A549 (cell line): ENCODE data around the gene CPOX. TPM values are rescaled to one million over a fixed set of nuclear protein-coding genes. Genes with fewer than 3 reads are reported as not detected.

ENCODE experiments used
- ATAC-seq, 2 experiments: fragments of 200-7000 bp in 1 of 2; fragments of >200 bp in 1 of 2; cut with Nextera tagmentation in 1 of 2; cut with Tn5 transposase in 1 of 2; 3 replicates each; pipeline versions ENCODE4 v1.8.0 to v1.9.1; 2018 to 2020; ENCODE audit warnings: mild to moderate bottlenecking in 1 of 2, moderate library complexity in 1 of 2
- CTCF ChIA-PET: fragments of 300-600 bp; sonication (Branson Sonifier 250); formaldehyde crosslinking; extraction: SDS; loops from one replicate; lab custom pipeline; 2021; ENCODE audit warnings: antibody characterized with exemption, inconsistent platforms; lab: Yijun Ruan, JAX
- POLR2A ChIA-PET: fragments of 350-600 bp; formaldehyde crosslinking; extraction: SDS; loops from one replicate; lab custom pipeline; 2021; ENCODE audit warnings: antibody characterized with exemption, inconsistent platforms; lab: Yijun Ruan, JAX
- DNase-seq, 2 experiments: peaks; one replicate each; pipeline versions ENCODE4 v3.0.0 to v3.0.0-alpha.2; 2011 to 2016; ENCODE audit warnings: low read depth in 1 of 2, low spot score in 1 of 2
- FAIRE-seq: peaks from 2 replicates; lab custom pipeline; 2011; peaks lifted over from hg19 to GRCh38; lab: Jason Lieb, UNC
- H3K27ac ChIP-seq, 2 experiments: fragments of >200 bp; sonication (Bioruptor Twin); formaldehyde crosslinking; 3 replicates each; pipeline ENCODE4 v1.5.1; 2016 to 2017
- H3K4me1 ChIP-seq: fragments of >200 bp; sonication (Bioruptor Twin); formaldehyde crosslinking; 3 replicates; pipeline ENCODE4 v1.6.1; 2016
- H3K4me2 ChIP-seq: fragments of >200 bp; sonication (Bioruptor Twin); formaldehyde crosslinking; 3 replicates; pipeline ENCODE4 v1.6.1; 2016
- H3K4me3 ChIP-seq: fragments of >200 bp; sonication (Bioruptor Twin); formaldehyde crosslinking; 3 replicates; pipeline ENCODE4 v1.5.1; 2016
- H3K9me3 ChIP-seq: fragments of >200 bp; sonication (Bioruptor Twin); formaldehyde crosslinking; 3 replicates; pipeline ENCODE4 v1.6.1; 2016
- ATOH8 ChIP-seq: fragments of 250-450 bp; sonication (Bioruptor Pico); IDR thresholded peaks from 2 replicates; pipeline ENCODE4 v1.5.0; 2020; ENCODE audit warnings: low read depth, mild to moderate bottlenecking, moderate library complexity
- BHLHE40 ChIP-seq: IDR thresholded peaks from 2 replicates; pipeline ENCODE4 v1.6.1; 2012; ENCODE audit warnings: low read depth, low read length, inconsistent platforms
- CBX8 ChIP-seq: fragments of 200-600 bp; sonication (generic); IDR thresholded peaks from 2 replicates; pipeline ENCODE4 v1.6.1; 2016
- EHMT2 ChIP-seq: fragments of 200-600 bp; sonication (generic); IDR thresholded peaks from 2 replicates; pipeline ENCODE4 v1.6.1; 2016; ENCODE audit warnings: antibody characterized with exemption, low read depth, mild to moderate bottlenecking, moderate library complexity
- ESRRA ChIP-seq: fragments of 150-350 bp; IDR thresholded peaks from 2 replicates; pipeline ENCODE4 v1.6.1; 2014; ENCODE audit warnings: mild to moderate bottlenecking, low read length, borderline replicate concordance
- HEYL ChIP-seq: fragments of 250-450 bp; sonication (Bioruptor Pico); IDR thresholded peaks from 2 replicates; pipeline ENCODE4 v1.8.0; 2021; ENCODE audit warnings: mild to moderate bottlenecking, moderate library complexity
- HMGXB4 ChIP-seq: fragments of 250-450 bp; sonication (Bioruptor Pico); IDR thresholded peaks from 2 replicates; pipeline ENCODE4 v1.5.0; 2021; ENCODE audit warnings: mild to moderate bottlenecking, moderate library complexity, borderline replicate concordance
- HOXB13 ChIP-seq: fragments of 250-450 bp; sonication (Bioruptor Pico); IDR thresholded peaks from 2 replicates; pipeline ENCODE4 v1.5.0; 2020; ENCODE audit warnings: low read depth, mild to moderate bottlenecking, moderate library complexity
- JUN ChIP-seq, 2 experiments: fragments of >200 bp; sonication (Bioruptor Twin); formaldehyde crosslinking; IDR thresholded peaks; 2 replicates in 1 of 2; 3 replicates in 1 of 2; pipeline ENCODE4 v1.6.1; 2016 to 2017
- JUNB ChIP-seq: fragments of >200 bp; sonication (Bioruptor Twin); formaldehyde crosslinking; IDR thresholded peaks from 2 replicates; pipeline ENCODE4 v1.6.1; 2016
- KDM1A ChIP-seq: fragments of 200-600 bp; sonication (generic); IDR thresholded peaks from 2 replicates; pipeline ENCODE4 v1.6.1; 2016; ENCODE audit warnings: low read depth, mild to moderate bottlenecking
- MAFK ChIP-seq: fragments of 450-650 bp; IDR thresholded peaks from 2 replicates; pipeline ENCODE4 v1.6.1; 2014; ENCODE audit not compliant: partially characterized antibody
- NR3C1 ChIP-seq: fragments of >200 bp; sonication (Bioruptor Twin); formaldehyde crosslinking; IDR thresholded peaks from 3 replicates; pipeline ENCODE4 v1.6.1; 2017
- PHF8 ChIP-seq: fragments of 200-600 bp; sonication (generic); IDR thresholded peaks from 2 replicates; pipeline ENCODE4 v1.6.1; 2016; ENCODE audit warnings: low read depth, mild to moderate bottlenecking, antibody characterized with exemption, moderate library complexity, borderline replicate concordance
- POLR2A ChIP-seq: IDR thresholded peaks from 2 replicates; pipeline ENCODE4 v1.6.1; 2012; ENCODE audit warnings: mild to moderate bottlenecking, low read length
- RAD21 ChIP-seq, 2 experiments: fragments of >200 bp in 1 of 2; sonication (Bioruptor Twin) in 1 of 2; formaldehyde crosslinking in 1 of 2; IDR thresholded peaks in 1 of 2; conservative IDR thresholded peaks in 1 of 2; 2 replicates in 1 of 2; 3 replicates in 1 of 2; pipeline ENCODE4 v1.6.1; 2012 to 2018; ENCODE audit warnings: inconsistent platforms in 1 of 2
- RARB ChIP-seq: fragments of 250-450 bp; sonication (Bioruptor Pico); IDR thresholded peaks from 2 replicates; pipeline ENCODE4 v1.8.0; 2021; ENCODE audit warnings: mild to moderate bottlenecking, moderate library complexity
- RCOR1 ChIP-seq: fragments of 150-350 bp; IDR thresholded peaks from 2 replicates; pipeline ENCODE4 v1.6.1; 2014; ENCODE audit warnings: antibody characterized with exemption, low read length, low read depth
- RFX5 ChIP-seq: fragments of 450-650 bp; IDR thresholded peaks from 2 replicates; pipeline ENCODE4 v1.7.1; 2014; ENCODE audit warnings: antibody characterized with exemption, mild to moderate bottlenecking, moderate library complexity
- SMC3 ChIP-seq: fragments of >200 bp; sonication (Bioruptor Twin); formaldehyde crosslinking; IDR thresholded peaks from 3 replicates; pipeline ENCODE4 v1.6.1; 2018; ENCODE audit warnings: inconsistent platforms
- SREBF2 ChIP-seq: fragments of 450-650 bp; IDR thresholded peaks from 2 replicates; pipeline ENCODE4 v1.6.1; 2014; ENCODE audit warnings: mild to moderate bottlenecking, moderate library complexity
- ZFP36 ChIP-seq: fragments of 450-650 bp; IDR thresholded peaks from 2 replicates; pipeline ENCODE4 v1.6.1; 2014; ENCODE audit warnings: borderline replicate concordance; ENCODE audit not compliant: partially characterized antibody
- WGBS: methylation state at CpG from one replicate; pipeline ENCODE4 v1.1.6; 2017; ENCODE audit errors: missing lambda C conversion rate; 5-methylcytosine and 5-hydroxymethylcytosine counted together
- polyA plus RNA-seq, 4 experiments: library from polyadenylated mRNA; depleted of rRNA in 3 of 4; stranded (reverse); fragments of >200 nt; fragmentation: RNase III in 1 of 4; extraction: RNeasy Plus Mini Kit Qiagen cat#74134 plus additional on column Dnase treatment in 1 of 4; gene quantifications; 2 replicates in 3 of 4; 3 replicates in 1 of 4; pipeline ENCODE4 v1.2.3, GENCODE V29; 2011 to 2017

CPOX gene
- polyA plus RNA-seq, 2 of the 4 experiments (the other 2 are of a cell fraction) = 25.7 to 30.3 TPM

- CTCF ChIA-PET = interaction anchor here (1.6 to 2.2 kb wide), 2 partner anchors 31 to 428 kb away, joined by 4 to 6 read pairs; no protein-coding TSS in a partner anchor
- no peak for FAIRE-seq
- DNase-seq = no peak
- Histone ChIP-seq H3K9me3 (no peaks in the 10 kb centered on the region), H3K4me1 (no peaks in the 10 kb centered on the region), H3K27ac (no peak overlapping the region), H3K4me3 (no peak overlapping the region), H3K4me2 (no peak overlapping the region)
- ATAC-seq = no peak
- TF ChIP-seq SREBF2 (no peak), HOXB13 (CRISPR knock-in tag) (no peak), JUN (IDR thresholded peaks at IDR 0.05) (no peak)
- 78% methylated on average over 6 of the region's 6 CpGs for WGBS
- POLR2A ChIA-PET = interaction anchor here (0.6 kb wide), 1 partner anchor 198 kb away, joined by 4 read pairs; no protein-coding TSS in a partner anchor
These were observed 27.6 kb downstream of the CPOX start for GRCh38 chr3:98565843-98566242.

GRCh38 chr3:98565237-98565643, 28.2 kb downstream of the CPOX start:
- H3K27ac ChIP-seq = no peak overlapping the region
- no peak overlapping the region for H3K4me3 ChIP-seq
- TF ChIP-seq KDM1A (no peak), SMC3 (no peak), HMGXB4 (CRISPR knock-in tag) (no peak), PHF8 (no peak), ATOH8 (no peak)
- CTCF ChIA-PET = interaction anchor here (1.6 to 2.2 kb wide), 2 partner anchors 32 to 429 kb away, joined by 4 to 6 read pairs; no protein-coding TSS in a partner anchor
- H3K4me1 ChIP-seq = no peaks in the 10 kb centered on the region
- FAIRE-seq = no peak
- POLR2A ChIA-PET = no interaction called here
- WGBS = 58% methylated on average over 3 of the region's 3 CpGs
- DNase-seq = no peak
- no peaks in the 10 kb centered on the region for H3K9me3 ChIP-seq
- no peak overlapping the region for H3K4me2 ChIP-seq
- no peak for ATAC-seq

- FAIRE-seq (no peak), ATAC-seq (no peak), DNase-seq (no peak)
- CTCF ChIA-PET = interaction anchor here (1.5 to 2.2 kb wide), 3 partner anchors 33 to 526 kb away, joined by 4 to 6 read pairs (median 4); no protein-coding TSS in a partner anchor
- POLR2A ChIA-PET = interaction anchor here (0.6 kb wide), 1 partner anchor 246 kb away, joined by 6 read pairs; no protein-coding TSS in a partner anchor
- H3K4me3 ChIP-seq = no peak overlapping the region
- H3K27ac ChIP-seq = no peak overlapping the region
- TF ChIP-seq ZFP36 = no peak
- no peak for TF ChIP-seq RCOR1
- no peak for TF ChIP-seq RFX5
- no peak for TF ChIP-seq MAFK
- no peak for TF ChIP-seq EHMT2
- TF ChIP-seq KDM1A = no peak
- no peak for TF ChIP-seq HEYL (CRISPR knock-in tag)
- no peak for TF ChIP-seq SMC3
- TF ChIP-seq BHLHE40 = no peak
- no peak for TF ChIP-seq NR3C1
- TF ChIP-seq CBX8 = no peak
- TF ChIP-seq RARB (CRISPR knock-in tag) = no peak
- TF ChIP-seq JUNB = no peak
- no peak for TF ChIP-seq ESRRA
- no peak for TF ChIP-seq POLR2A
- TF ChIP-seq RAD21 (conservative IDR thresholded peaks at IDR 0.05 in 1 of 2, IDR thresholded peaks at IDR 0.05 in 1 of 2) = no peak
- no peak overlapping the region for H3K4me2 ChIP-seq
- no peaks in the 10 kb centered on the region for H3K4me1 ChIP-seq
- WGBS = 61% methylated on average over 7 of the region's 7 CpGs
- H3K9me3 ChIP-seq = no peaks in the 10 kb centered on the region
These were observed 29.0 kb downstream of the CPOX start for GRCh38 chr3:98564282-98565005.
